NCI-H1048 (cell line): ENCODE results near the gene FSIP1.

Source experiments
- DNase-seq: peaks from one replicate; lab custom pipeline; 2025; lab: John Stamatoyannopoulos, UW

Gene FSIP1

DNA sequence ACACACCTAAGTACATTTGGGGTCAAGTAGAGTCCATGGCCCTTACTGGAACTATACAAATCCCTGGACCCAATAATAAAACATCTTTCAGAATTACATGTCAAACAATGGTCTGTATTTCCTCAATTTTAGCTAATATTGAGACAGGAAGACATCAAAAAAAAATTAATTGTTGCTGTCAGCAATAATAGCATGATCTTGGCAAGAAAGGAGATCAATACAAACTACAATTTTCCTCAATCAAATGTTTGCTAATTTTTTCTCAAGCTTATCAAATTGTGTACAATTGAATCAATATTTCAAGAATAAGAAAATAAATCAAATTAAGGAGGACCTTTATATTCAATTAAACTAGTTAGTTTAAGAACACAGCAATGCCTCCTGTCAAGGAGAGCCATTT, 62.6 kb downstream of the FSIP1 start:
- DNase-seq, result no peak

- no peak for DNase-seq
These were observed 63.5 kb downstream of the FSIP1 start for GRCh38 chr15:39719109-39719508.

- no peak for DNase-seq
These were observed 65.5 kb downstream of the FSIP1 start for GRCh38 chr15:39717134-39717533.

- no peak for DNase-seq
These were observed 68.4 kb downstream of the FSIP1 start for GRCh38 chr15:39714251-39714650.

GRCh38 chr15:39713846-39714245, 68.8 kb downstream of the FSIP1 start:
- DNase-seq, result no peak

- DNase-seq, result no peak
These were observed 72.0 kb downstream of the FSIP1 start for GRCh38 chr15:39710681-39711080.

GRCh38 chr15:39709941-39710340, 72.7 kb downstream of the FSIP1 start:
- DNase-seq, result no peak

GRCh38 chr15:39706206-39706605, 76.4 kb downstream of the FSIP1 start:
- DNase-seq, result no peak

GRCh38 chr15:39704689-39705088, 78.0 kb downstream of the FSIP1 start:
- no peak for DNase-seq

DNA sequence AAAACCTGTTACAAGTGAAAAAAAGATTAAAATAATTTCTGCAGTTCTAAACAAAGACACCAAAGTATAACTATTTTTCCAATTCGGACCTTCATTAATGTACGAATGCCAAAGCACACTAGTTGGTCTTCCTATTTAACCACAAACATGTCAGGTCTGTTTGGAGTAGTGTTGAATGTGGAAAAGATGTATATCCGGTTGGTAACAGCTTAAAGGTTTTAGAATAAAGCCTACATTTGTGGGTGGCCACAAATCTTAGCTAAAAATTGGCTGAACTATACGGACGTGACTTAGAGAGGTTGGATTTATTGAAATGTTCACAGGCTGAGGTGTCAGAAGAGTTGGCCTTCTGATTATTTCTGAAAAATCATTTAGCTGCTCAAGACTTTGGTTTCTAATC, 78.4 kb downstream of the FSIP1 start:
- DNase-seq, result no peak

GRCh38 chr15:39701988-39702387, 80.7 kb downstream of the FSIP1 start:
- DNase-seq, result no peak

GRCh38 chr15:39700375-39700700, 82.3 kb downstream of the FSIP1 start:
- DNase-seq, result no peak

DNA sequence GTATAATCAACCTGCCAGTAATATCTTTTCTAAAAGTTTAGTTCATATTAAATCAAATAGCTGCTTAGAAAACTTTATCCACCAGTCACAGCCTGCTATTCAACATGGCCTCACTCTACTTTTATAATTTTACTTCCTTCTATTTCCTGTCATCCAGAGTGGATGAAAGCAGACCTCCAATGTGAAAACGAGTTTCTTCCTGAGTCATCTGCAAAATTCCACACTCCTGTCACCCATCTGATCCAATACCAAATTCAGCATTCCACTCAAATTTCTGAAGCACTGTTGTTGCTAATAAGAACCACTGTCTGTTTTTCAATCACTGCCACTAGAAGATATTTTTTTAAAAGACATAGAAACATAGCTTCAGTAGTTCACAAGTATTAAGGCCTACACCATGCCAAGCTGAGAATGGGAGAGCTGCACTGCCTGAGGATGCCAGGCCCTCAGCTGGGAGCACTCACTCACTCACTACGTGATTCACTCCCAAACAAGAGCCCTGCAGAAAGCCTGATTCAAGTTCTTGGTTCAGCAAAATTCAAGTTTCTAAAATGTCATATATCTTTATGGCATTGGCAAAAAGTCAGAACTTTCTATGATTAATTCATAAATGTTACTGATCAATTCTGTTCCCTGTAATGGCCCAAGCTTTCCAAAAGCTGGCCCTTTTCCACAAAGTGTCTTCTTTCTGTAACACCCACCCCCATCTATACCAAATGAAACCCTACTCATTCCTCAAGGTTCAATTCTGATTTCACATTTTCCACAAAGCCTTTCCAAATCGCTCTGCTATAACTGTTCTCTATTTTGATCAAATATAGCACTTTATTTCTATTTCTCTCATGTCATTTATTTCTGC, 82.9 kb downstream of the FSIP1 start:
- no peak for DNase-seq

DNA sequence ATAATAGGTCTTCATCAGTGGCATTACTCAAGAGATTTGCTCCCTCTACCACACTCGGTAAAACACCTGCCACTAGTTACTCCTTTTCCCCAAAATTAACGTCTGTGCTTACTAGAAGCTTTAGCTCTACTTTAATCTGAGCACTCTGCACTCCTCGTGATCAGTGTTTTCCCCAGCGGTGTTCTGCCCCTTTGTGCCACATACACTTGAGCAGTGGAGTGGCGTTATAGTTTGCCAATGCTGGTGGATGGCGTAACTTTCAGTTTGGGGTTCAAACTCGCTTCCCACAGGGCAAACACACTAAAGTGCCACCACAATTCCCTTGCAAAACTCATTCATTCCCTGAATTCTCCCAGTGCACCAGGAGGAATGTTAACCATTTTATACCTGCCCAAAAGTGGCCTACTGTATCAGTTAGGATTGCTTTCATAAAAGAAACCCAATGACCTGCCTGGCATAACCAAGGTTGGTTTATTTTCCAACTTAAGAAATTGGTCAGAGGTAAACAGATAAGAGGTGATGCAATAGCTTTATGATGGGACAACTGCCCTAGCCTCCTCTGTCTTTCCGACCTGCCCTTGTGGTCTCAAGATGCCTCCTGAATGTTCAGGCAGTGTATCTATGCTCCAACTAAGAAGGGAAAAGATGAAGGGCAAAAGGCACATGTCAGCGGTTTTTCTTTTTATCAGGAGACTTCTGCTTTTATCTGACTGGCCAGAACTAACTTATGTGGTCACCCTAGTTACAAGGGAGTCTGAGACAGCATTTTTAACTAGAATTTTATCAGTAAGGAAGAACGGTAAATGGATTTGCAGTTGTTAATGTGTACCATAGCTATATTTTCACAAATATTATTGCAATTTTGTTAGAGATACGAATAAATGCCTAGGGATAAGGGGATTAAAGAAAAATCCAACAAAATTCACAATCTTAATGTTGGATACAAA, 83.9 kb downstream of the FSIP1 start:
- DNase-seq, result no peak

- DNase-seq, result no peak
These were observed 85.1 kb downstream of the FSIP1 start for GRCh38 chr15:39697509-39697908.

DNA sequence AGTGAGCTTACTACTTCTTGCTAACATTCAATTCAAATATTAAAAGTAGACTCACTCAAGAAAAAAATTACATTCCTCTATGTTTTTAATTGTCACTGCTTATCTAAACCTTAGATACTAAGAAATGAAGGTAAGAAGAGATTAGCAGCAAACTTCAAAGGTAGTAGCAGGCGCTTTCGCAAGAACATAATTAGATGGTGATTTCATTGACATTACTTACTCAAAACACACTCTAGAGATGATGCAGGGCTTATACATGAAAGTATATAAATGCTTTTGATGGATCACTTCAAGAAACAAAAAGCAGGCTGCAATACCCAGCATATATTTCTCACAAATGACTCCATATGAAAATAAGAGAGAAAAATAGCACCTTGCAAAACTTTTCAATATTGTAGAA, 86.8 kb downstream of the FSIP1 start:
- DNase-seq, result no peak

DNA sequence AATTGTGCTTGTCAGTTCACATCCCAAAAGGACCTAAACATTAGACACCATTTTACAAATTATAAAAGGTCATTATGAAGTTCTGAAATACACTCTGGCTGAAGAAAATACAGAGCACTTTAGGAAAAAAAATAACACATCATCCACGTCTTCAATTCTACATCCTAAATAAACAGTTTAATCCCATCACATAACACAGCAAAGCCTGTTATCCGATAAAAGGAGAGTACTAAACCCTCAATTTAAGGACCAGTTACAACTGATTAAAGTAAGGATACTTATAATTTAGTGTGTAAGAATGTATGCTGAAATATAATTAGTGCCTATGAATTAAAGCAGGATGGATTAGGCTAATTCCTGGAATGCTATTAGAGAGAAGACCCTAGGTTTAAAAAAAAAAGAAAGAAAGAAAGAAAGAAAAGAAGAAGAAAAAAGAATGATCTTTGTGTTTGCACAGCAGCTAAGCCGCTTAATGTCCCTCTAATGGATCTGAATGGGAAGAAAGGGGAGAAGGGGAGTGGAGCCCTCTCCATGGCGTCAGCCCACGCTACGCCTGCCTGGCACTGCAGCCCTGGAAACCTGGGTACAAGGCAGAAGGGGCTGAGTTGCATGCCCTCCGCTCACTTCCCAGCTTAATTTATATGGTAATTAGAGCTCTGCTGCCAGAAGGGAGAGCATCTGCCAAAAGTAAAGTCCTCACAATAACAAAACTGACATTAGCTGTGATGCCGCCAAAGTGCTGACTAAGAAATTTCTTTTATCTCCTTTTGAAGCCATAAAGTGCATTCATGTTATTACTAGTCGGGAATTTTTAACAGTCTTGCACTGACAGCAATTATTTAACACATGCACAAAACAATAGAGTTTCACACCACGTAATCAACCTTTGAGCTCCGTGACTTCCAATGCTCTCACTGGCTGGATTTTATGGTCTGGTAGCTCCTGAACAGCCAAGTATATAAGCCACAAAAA, 90.0 kb downstream of the FSIP1 start:
- DNase-seq, result no peak

- no peak for DNase-seq
These were observed 91.6 kb downstream of the FSIP1 start for GRCh38 chr15:39690881-39691634.

- no peak for DNase-seq
These were observed 94.7 kb downstream of the FSIP1 start for GRCh38 chr15:39687965-39688364.

GRCh38 chr15:39685999-39686613, 96.5 kb downstream of the FSIP1 start:
- no peak for DNase-seq

DNA sequence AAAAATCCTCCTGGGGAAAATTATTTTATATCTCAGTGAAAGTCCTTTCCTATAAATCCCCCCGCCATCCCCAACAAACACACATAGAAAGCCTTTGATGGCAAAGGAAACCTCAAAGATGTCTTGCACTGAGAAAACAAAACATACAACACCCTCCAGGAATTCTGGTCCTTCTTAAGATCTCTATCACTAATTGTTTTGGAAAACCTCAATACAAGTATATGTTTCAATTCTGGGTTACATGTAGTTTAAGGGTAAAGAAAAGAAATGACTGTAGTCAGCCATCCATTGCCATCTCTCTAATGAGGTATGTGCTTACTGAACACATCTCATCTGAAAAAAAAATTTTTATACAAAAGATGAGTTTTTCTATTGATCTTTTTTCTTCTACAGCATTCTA, 97.3 kb downstream of the FSIP1 start:
- DNase-seq, result no peak
